ENCODE results near the gene CYFIP1. TPM values are rescaled to one million over a fixed set of nuclear protein-coding genes. Genes with fewer than 3 reads are reported as not detected.

Gene CYFIP1
- total and polyA plus RNA-seq, 9 of the 15 experiments (the other 6 are each of a cell fraction or from before 2014, with no cell fraction given): 3.8 to 59.8 (median 28.3) TPM

GRCh38 chr15:22945071-22945470 lies 35.1 kb downstream of the CYFIP1 start:
- CTCF ChIA-PET (ENCODE audit: low intra/inter-chr PET ratio): no interaction called here
- H3K9me1 ChIP-seq (ENCODE audit: control insufficient read depth, insufficient read depth, low read length): no peaks in the 10 kb centered on the region
- no peak overlapping the region for H3K9ac ChIP-seq (ENCODE audit: insufficient read depth in 1 of 2, low read depth in 2 of 2, low read length in 2 of 2)
- H3K36me3 ChIP-seq (ENCODE audit: control insufficient read depth, insufficient read depth, low read length): peaks cover 19% of the 10 kb centered on the region; the same call in 1 of the 3 replicates
- H3K9me3 ChIP-seq (replicated peaks; ENCODE audit: control insufficient read depth, insufficient read depth, low read depth, low read length): no peaks in the 10 kb centered on the region
- no peak for TF ChIP-seq RBM39 (optimal IDR thresholded peaks at IDR 0.05; ENCODE audit: low read depth, low read length)
- TF ChIP-seq CC2D1A (IDR thresholded peaks at IDR 0.05): no peak
- no peak for TF ChIP-seq MLLT1 (IDR thresholded peaks at IDR 0.05)
- no peak for TF ChIP-seq TFAM (CRISPR knock-in tag; conservative IDR thresholded peaks at IDR 0.05)
- no peak for TF ChIP-seq ZNF77 (CRISPR knock-in tag; IDR thresholded peaks at IDR 0.05)
- no peak for TF ChIP-seq GABPB2 (CRISPR knock-in tag; conservative IDR thresholded peaks at IDR 0.05)
- H3K4me1 ChIP-seq (replicated peaks in 1 of 2; ENCODE audit: control insufficient read depth in 2 of 2, insufficient read depth in 2 of 2, low read length in 2 of 2): peaks cover 17 to 29% of the 10 kb centered on the region in 2 experiments
- FAIRE-seq (no peak), DNase-seq (ENCODE audit: extremely low read depth in 1 of 4, low spot score in 3 of 4) (no peak), ATAC-seq (no peak)
- H3K4me3 ChIP-seq: no peak overlapping the region
- H3K79me2 ChIP-seq (ENCODE audit: control insufficient read depth, insufficient read depth, low read length): peaks cover 23% of the 10 kb centered on the region
- no peaks in the 10 kb centered on the region for H3K27me3 ChIP-seq (ENCODE audit: control insufficient read depth in 2 of 2, insufficient read depth in 2 of 2, low read length in 2 of 2)
- peaks cover 20% of the 10 kb centered on the region; the same call in 1 of the 2 replicates for H4K20me1 ChIP-seq (replicated peaks; ENCODE audit: control insufficient read depth, insufficient read depth, low read length)
- H2AFZ ChIP-seq (ENCODE audit: low read depth, low read length): no peak overlapping the region
- 75% methylated on average over 9 of the region's 10 CpGs for WGBS (ENCODE audit: insufficient coverage, low coverage, missing lambda C conversion rate)
- POLR2A ChIA-PET: no interaction called here
- intact Hi-C loops (cut with micrococcal nuclease) (no loop called here), in situ Hi-C loops (cut with MboI) (no loop called here)
- no peak overlapping the region for H3K4me2 ChIP-seq (ENCODE audit: insufficient read depth, low read length)
- BruUV-seq (replicated peaks): no TSS peak
- H3K27ac ChIP-seq (ENCODE audit: extremely low read depth, low read depth, low read length): no peak overlapping the region

Data from K562 (cell line).